ENCODE measurements around the gene MYNN. TPM values are rescaled to one million over a fixed set of nuclear protein-coding genes. Genes with fewer than 3 reads are reported as not detected.

MYNN gene
- total RNA-seq, 1 experiment from 2014 or later, result 18.2 TPM

GRCh38 chr3:169818316-169818715 lies 45.1 kb downstream of the MYNN start:
- DNase-seq, result no peak

GRCh38 chr3:169822091-169822490 lies 48.9 kb downstream of the MYNN start:
- ChIA-PET CTCF (interaction anchor here (0.6 kb wide), 1 partner anchor 1825 kb away, joined by 3 read pairs; no protein-coding TSS in a partner anchor), POLR2A (ENCODE audit: unreplicated experiment) (interaction anchor here (0.6 kb wide), 1 partner anchor 247 kb away, joined by 4 read pairs; no protein-coding TSS in a partner anchor)
- no peaks in the 10 kb centered on the region for H3K79me2 ChIP-seq (ENCODE audit: low read depth)
- BruUV-seq (replicated peaks), result no TSS peak
- H3K4me3 ChIP-seq, result no peak overlapping the region
- H3K27ac ChIP-seq, result no peak overlapping the region
- H4K20me1 ChIP-seq (ENCODE audit: insufficient read depth), result no peaks in the 10 kb centered on the region
- H3K9me3 ChIP-seq (ENCODE audit: insufficient read depth, low read depth), result no peaks in the 10 kb centered on the region
- H2AFZ ChIP-seq, result no peak overlapping the region
- H3K36me3 ChIP-seq (ENCODE audit: low read depth), result no peaks in the 10 kb centered on the region
- H3K27me3 ChIP-seq (ENCODE audit: insufficient read depth, low read depth), result no peaks in the 10 kb centered on the region
- H3K4me2 ChIP-seq, result no peak overlapping the region
- no peak for TF ChIP-seq EZH2 (IDR thresholded peaks at IDR 0.05; ENCODE audit: low read depth)
- TF ChIP-seq CTCF (conservative IDR thresholded peaks at IDR 0.05), result no peak
- DNase-seq, result no peak
- intact Hi-C loops (cut with micrococcal nuclease; ENCODE audit: unreplicated experiment), result no loop called here
- no peaks in the 10 kb centered on the region for H3K9me2 ChIP-seq (ENCODE audit: insufficient read depth)
- H3F3A ChIP-seq (ENCODE audit: insufficient read depth, low read depth), result no peaks in the 10 kb centered on the region
- H3K4me1 ChIP-seq (replicated peaks; ENCODE audit: insufficient read depth), result no peaks in the 10 kb centered on the region

More at GRCh38 chr3:169818316-169818715, 45.1 kb downstream of the MYNN start:
- Histone ChIP-seq H3F3A (ENCODE audit: insufficient read depth, low read depth) (no peaks in the 10 kb centered on the region), H3K4me3 (no peak overlapping the region), H3K4me2 (no peak overlapping the region), H3K9me3 (ENCODE audit: insufficient read depth, low read depth) (peaks cover 12% of the 10 kb centered on the region; the same call in 1 of the 2 replicates), H2AFZ (no peak overlapping the region), H3K4me1 (replicated peaks; ENCODE audit: insufficient read depth) (peaks cover 1% of the 10 kb centered on the region; the same call in 1 of the 2 replicates), H3K27me3 (ENCODE audit: insufficient read depth, low read depth) (no peaks in the 10 kb centered on the region), H3K9me2 (ENCODE audit: insufficient read depth) (no peaks in the 10 kb centered on the region), H3K27ac (no peak overlapping the region), H3K36me3 (ENCODE audit: low read depth) (no peaks in the 10 kb centered on the region), H4K20me1 (ENCODE audit: insufficient read depth) (no peaks in the 10 kb centered on the region), H3K79me2 (ENCODE audit: low read depth) (no peaks in the 10 kb centered on the region)
- POLR2A ChIA-PET (ENCODE audit: unreplicated experiment), result no interaction called here
- TF ChIP-seq CTCF (conservative IDR thresholded peaks at IDR 0.05) (no peak), EZH2 (IDR thresholded peaks at IDR 0.05; ENCODE audit: low read depth) (no peak)
- CTCF ChIA-PET, result no interaction called here
- BruUV-seq (replicated peaks), result no TSS peak
- intact Hi-C loops (cut with micrococcal nuclease; ENCODE audit: unreplicated experiment), result no loop called here

- Histone ChIP-seq H3K4me1 (replicated peaks; ENCODE audit: insufficient read depth) (no peaks in the 10 kb centered on the region), H3K36me3 (ENCODE audit: low read depth) (no peaks in the 10 kb centered on the region), H3K9me2 (ENCODE audit: insufficient read depth) (no peaks in the 10 kb centered on the region), H3K4me3 (no peak overlapping the region), H3K9me3 (ENCODE audit: insufficient read depth, low read depth) (no peaks in the 10 kb centered on the region), H3K27ac (no peak overlapping the region), H3K79me2 (ENCODE audit: low read depth) (no peaks in the 10 kb centered on the region), H2AFZ (no peak overlapping the region), H3K4me2 (no peak overlapping the region), H4K20me1 (ENCODE audit: insufficient read depth) (no peaks in the 10 kb centered on the region), H3K27me3 (ENCODE audit: insufficient read depth, low read depth) (no peaks in the 10 kb centered on the region), H3F3A (ENCODE audit: insufficient read depth, low read depth) (no peaks in the 10 kb centered on the region)
- DNase-seq, result no peak
- CTCF ChIA-PET, result interaction anchor here (0.6 kb wide), 1 partner anchor 1825 kb away, joined by 3 read pairs; no protein-coding TSS in a partner anchor
- BruUV-seq (replicated peaks), result no TSS peak
- POLR2A ChIA-PET (ENCODE audit: unreplicated experiment), result no interaction called here
- TF ChIP-seq EZH2 (IDR thresholded peaks at IDR 0.05; ENCODE audit: low read depth), result no peak
- intact Hi-C loops (cut with micrococcal nuclease; ENCODE audit: unreplicated experiment), result no loop called here
These were observed 49.3 kb downstream of the MYNN start for GRCh38 chr3:169822540-169822939.

GRCh38 chr3:169822983-169823382 lies 49.8 kb downstream of the MYNN start:
- ChIA-PET POLR2A (ENCODE audit: unreplicated experiment) (no interaction called here), CTCF (interaction anchor here (0.5 kb wide), 1 partner anchor 102 kb away, joined by 6 read pairs; no protein-coding TSS in a partner anchor)
- Histone ChIP-seq H3K79me2 (ENCODE audit: low read depth) (no peaks in the 10 kb centered on the region), H3F3A (ENCODE audit: insufficient read depth, low read depth) (no peaks in the 10 kb centered on the region), H3K9me2 (ENCODE audit: insufficient read depth) (no peaks in the 10 kb centered on the region), H3K9me3 (ENCODE audit: insufficient read depth, low read depth) (no peaks in the 10 kb centered on the region), H2AFZ (no peak overlapping the region), H3K4me2 (no peak overlapping the region), H3K27me3 (ENCODE audit: insufficient read depth, low read depth) (no peaks in the 10 kb centered on the region), H3K4me1 (replicated peaks; ENCODE audit: insufficient read depth) (no peaks in the 10 kb centered on the region), H3K27ac (no peak overlapping the region), H3K36me3 (ENCODE audit: low read depth) (no peaks in the 10 kb centered on the region), H4K20me1 (ENCODE audit: insufficient read depth) (no peaks in the 10 kb centered on the region), H3K4me3 (no peak overlapping the region)
- no TSS peak for BruUV-seq (replicated peaks)
- intact Hi-C loops (cut with micrococcal nuclease; ENCODE audit: unreplicated experiment), result no loop called here
- DNase-seq, result no peak
- no peak for TF ChIP-seq EZH2 (IDR thresholded peaks at IDR 0.05; ENCODE audit: low read depth)
- no peak for TF ChIP-seq CTCF (conservative IDR thresholded peaks at IDR 0.05)
